Neural cell (in vitro differentiated cells): ENCODE measurements around the gene MRTFB. TPM values are rescaled to one million over a fixed set of nuclear protein-coding genes. Genes with fewer than 3 reads are reported as not detected.

Source experiments
- H2AFZ ChIP-seq: fragments of 200-600, 300-800 bp; sonication (generic), shearing (Covaris generic); 2 replicates; pipeline ENCODE4 v1.6.0; 2014; ENCODE audit warnings: low read depth, mild to moderate bottlenecking, antibody characterized with exemption, low read length, moderate library complexity
- H3F3A ChIP-seq: fragments of 200-600 bp; shearing (Covaris generic); 2 replicates; pipeline ENCODE4 v1.6.1; 2016; ENCODE audit warnings: mild to moderate bottlenecking, moderate library complexity, mixed read lengths, antibody characterized with exemption, low read length; ENCODE audit not compliant: insufficient read depth, poor library complexity, severe bottlenecking
- H3K27ac ChIP-seq: fragments of 200-600, 300-800 bp; sonication (generic), shearing (Covaris generic); 2 replicates; pipeline ENCODE4 v1.5.1; 2014; ENCODE audit warnings: mild to moderate bottlenecking, low read length, moderate library complexity
- H3K27me3 ChIP-seq: fragments of 300-800, 200-600 bp; sonication (generic), shearing (Covaris generic); 2 replicates; pipeline ENCODE4 v1.6.0; 2014; ENCODE audit warnings: mild to moderate bottlenecking, low read depth, low read length, moderate library complexity; ENCODE audit not compliant: insufficient read depth
- H3K36me3 ChIP-seq: fragments of 300-800, 200-600 bp; sonication (generic), shearing (Covaris generic); 2 replicates; pipeline ENCODE4 v1.5.1; 2014; ENCODE audit warnings: mild to moderate bottlenecking, antibody characterized with exemption, low read length, moderate library complexity; ENCODE audit not compliant: insufficient read depth
- H3K4me2 ChIP-seq: fragments of 300-800, 200-600 bp; sonication (generic), shearing (Covaris generic); 2 replicates; pipeline ENCODE4 v1.6.0; 2014; ENCODE audit warnings: mild to moderate bottlenecking, low read length
- H3K4me3 ChIP-seq: fragments of 300-800, 200-600 bp; sonication (generic), shearing (Covaris generic); 2 replicates; pipeline ENCODE4 v1.5.1; 2014; ENCODE audit warnings: mild to moderate bottlenecking, low read length, moderate library complexity
- H3K79me2 ChIP-seq: fragments of 200-600 bp; shearing (Covaris generic); replicated peaks from 2 replicates; pipeline ENCODE4 v1.6.0; 2014; ENCODE audit warnings: mild to moderate bottlenecking, low read length, moderate library complexity; ENCODE audit not compliant: insufficient read depth
- H3K9ac ChIP-seq: fragments of 300-800, 200-600 bp; sonication (generic), shearing (Covaris generic); 2 replicates; pipeline ENCODE4 v1.6.1; 2016; ENCODE audit warnings: mild to moderate bottlenecking, low read length, mixed read lengths
- H3K9me2 ChIP-seq: fragments of 200-600 bp; shearing (Covaris generic); 2 replicates; pipeline ENCODE4 v1.6.1; 2016; ENCODE audit warnings: mild to moderate bottlenecking, low read length, mixed read lengths; ENCODE audit not compliant: insufficient read depth
- H3K9me3 ChIP-seq: fragments of 200-600, 300-800 bp; sonication (generic), shearing (Covaris generic); 2 replicates; pipeline ENCODE4 v1.6.1; 2016; ENCODE audit warnings: mild to moderate bottlenecking, mixed run types, low read length, moderate library complexity, mixed read lengths
- H4K20me1 ChIP-seq: fragments of 200-600 bp; shearing (Covaris generic); 2 replicates; pipeline ENCODE4 v1.6.1; 2016; ENCODE audit warnings: mild to moderate bottlenecking, mixed run types; ENCODE audit not compliant: insufficient read depth
- CTCF ChIP-seq: fragments of 450-650 bp; IDR thresholded peaks from 2 replicates; pipeline ENCODE4 v1.5.1; 2014; ENCODE audit warnings: antibody characterized with exemption, mild to moderate bottlenecking, moderate library complexity; ENCODE audit not compliant: poor library complexity, severe bottlenecking
- EP300 ChIP-seq: fragments of 450-650 bp; conservative IDR thresholded peaks from 2 replicates; pipeline ENCODE4 v1.6.1; 2014; ENCODE audit warnings: antibody characterized with exemption, mild to moderate bottlenecking, moderate library complexity; ENCODE audit not compliant: poor library complexity, severe bottlenecking
- EZH2 ChIP-seq: fragments of 200-600, 300-800 bp; shearing (Covaris generic), sonication (generic); IDR thresholded peaks from 2 replicates; pipeline ENCODE4 v1.6.1; 2014; ENCODE audit warnings: antibody characterized with exemption, low read length, borderline replicate concordance, mild to moderate bottlenecking; ENCODE audit not compliant: insufficient read depth, poor library complexity, severe bottlenecking
- MXI1 ChIP-seq: fragments of 450-650 bp; conservative IDR thresholded peaks from 2 replicates; pipeline ENCODE4 v1.6.1; 2014; ENCODE audit warnings: antibody characterized with exemption, mild to moderate bottlenecking; ENCODE audit not compliant: poor library complexity, severe bottlenecking
- POLR2AphosphoS5 ChIP-seq: IDR thresholded peaks from 2 replicates; pipeline ENCODE4 v1.6.1; 2012
- RAD21 ChIP-seq: fragments of 450-650 bp; conservative IDR thresholded peaks from 2 replicates; pipeline ENCODE4 v1.6.1; 2014; ENCODE audit warnings: antibody characterized with exemption, mild to moderate bottlenecking, moderate library complexity
- REST ChIP-seq: IDR thresholded peaks from 2 replicates; pipeline ENCODE4 v1.6.1; 2012; ENCODE audit warnings: borderline replicate concordance
- SMC3 ChIP-seq: fragments of 450-650 bp; conservative IDR thresholded peaks from 2 replicates; pipeline ENCODE4 v1.6.1; 2014; ENCODE audit warnings: antibody characterized with exemption, mild to moderate bottlenecking, moderate library complexity; ENCODE audit not compliant: poor library complexity
- TAF1 ChIP-seq: IDR thresholded peaks from 2 replicates; pipeline ENCODE4 v1.6.1; 2012; ENCODE audit warnings: low read depth
- polyA plus RNA-seq: library from polyadenylated mRNA; depleted of rRNA; stranded (reverse); fragments of >200 nt; gene quantifications from 2 replicates; pipeline ENCODE4 v1.2.3, GENCODE V29; 2014

Gene MRTFB
- polyA plus RNA-seq, 1 donor from 2014 or later: 18.6 TPM

GRCh38 chr16:14125000-14125681, 54.0 kb downstream of the MRTFB start:
- Histone ChIP-seq H3K27ac (no peak overlapping the region), H3K79me2 (no peaks in the 10 kb centered on the region)

GRCh38 chr16:14125708-14126107, 54.6 kb downstream of the MRTFB start:
- Histone ChIP-seq H3K27me3 (no peaks in the 10 kb centered on the region), H3K79me2 (no peaks in the 10 kb centered on the region), H3K9me3 (no peaks in the 10 kb centered on the region), H3K4me2 (no peak overlapping the region), H4K20me1 (no peaks in the 10 kb centered on the region), H3K9ac (no peak overlapping the region), H3K4me3 (no peak overlapping the region), H2AFZ (no peak overlapping the region), H3K9me2 (no peaks in the 10 kb centered on the region), H3K27ac (no peak overlapping the region), H3K36me3 (no peaks in the 10 kb centered on the region), H3F3A (no peaks in the 10 kb centered on the region)
- TF ChIP-seq EZH2 (no peak), MXI1 (no peak), RAD21 (no peak), TAF1 (no peak), POLR2AphosphoS5 (no peak), SMC3 (no peak), CTCF (no peak)

More at GRCh38 chr16:14125000-14125681, 54.0 kb downstream of the MRTFB start:
- H3K27me3 ChIP-seq: no peaks in the 10 kb centered on the region
- TF ChIP-seq EP300 (no peak), RAD21 (no peak), EZH2 (no peak), REST (no peak), POLR2AphosphoS5 (no peak), TAF1 (no peak), CTCF (no peak), SMC3 (no peak), MXI1 (no peak)
- H3K9me3 ChIP-seq: no peaks in the 10 kb centered on the region
- H3K36me3 ChIP-seq: no peaks in the 10 kb centered on the region
- no peaks in the 10 kb centered on the region for H3K9me2 ChIP-seq
- no peak overlapping the region for H3K4me2 ChIP-seq
- H3K4me3 ChIP-seq: no peak overlapping the region
- no peaks in the 10 kb centered on the region for H4K20me1 ChIP-seq
- H3F3A ChIP-seq: no peaks in the 10 kb centered on the region
- H2AFZ ChIP-seq: no peak overlapping the region
- H3K9ac ChIP-seq: no peak overlapping the region
